HTR-8/SVneo (cell line): ENCODE data around the gene RIPK4.

Source experiments
- DNase-seq: peaks from one replicate; pipeline ENCODE4 v3.0.0; 2011; ENCODE audit warnings: low spot score, mixed read lengths; ENCODE audit not compliant: insufficient read length
- FAIRE-seq: peaks from 2 replicates; lab custom pipeline; 2011; peaks lifted over from hg19 to GRCh38; lab: Jason Lieb, UNC

RIPK4 gene

DNA sequence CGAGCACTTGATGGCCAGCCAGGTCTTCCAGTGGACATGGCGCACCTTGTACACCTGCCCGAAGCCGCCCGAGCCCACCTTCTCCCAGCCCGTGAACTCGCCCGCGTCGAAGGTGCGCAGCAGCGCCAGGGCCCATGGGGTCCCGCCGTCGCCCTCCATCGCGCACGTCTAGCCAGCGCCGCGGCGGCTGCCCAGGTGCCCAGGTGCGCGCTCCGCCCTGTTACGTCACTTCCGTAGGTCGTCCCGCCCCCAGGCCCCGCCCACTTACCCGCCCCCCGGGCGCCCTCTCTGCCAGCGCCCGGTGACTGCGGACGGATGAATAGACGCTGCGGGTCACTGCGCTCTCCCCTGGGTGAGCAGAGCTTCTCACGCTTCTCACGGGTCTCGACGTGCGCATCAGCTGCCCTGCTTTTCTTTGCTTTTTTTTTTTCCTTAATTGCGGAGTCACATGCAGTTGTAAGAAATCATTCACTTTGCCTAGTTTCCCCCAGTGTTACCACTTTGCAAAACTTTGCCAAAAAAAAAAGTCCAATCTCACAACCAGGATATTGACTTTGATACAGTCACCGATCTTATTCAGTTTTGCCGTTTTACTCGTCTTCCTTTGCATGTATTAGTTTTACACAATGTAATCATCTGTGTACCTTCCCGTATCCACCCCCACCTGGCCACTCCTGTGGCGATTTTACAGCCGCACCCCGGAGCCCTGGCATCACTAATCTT lies at the start of gene RIPK4:
Gene RIPK4 (minus strand): TSS at position 170 of the 723 bp plus-strand sequence. CDS start 11 bp downstream, at position 159.
- DNase-seq (peak; percentile 78), FAIRE-seq (no peak)

DNA sequence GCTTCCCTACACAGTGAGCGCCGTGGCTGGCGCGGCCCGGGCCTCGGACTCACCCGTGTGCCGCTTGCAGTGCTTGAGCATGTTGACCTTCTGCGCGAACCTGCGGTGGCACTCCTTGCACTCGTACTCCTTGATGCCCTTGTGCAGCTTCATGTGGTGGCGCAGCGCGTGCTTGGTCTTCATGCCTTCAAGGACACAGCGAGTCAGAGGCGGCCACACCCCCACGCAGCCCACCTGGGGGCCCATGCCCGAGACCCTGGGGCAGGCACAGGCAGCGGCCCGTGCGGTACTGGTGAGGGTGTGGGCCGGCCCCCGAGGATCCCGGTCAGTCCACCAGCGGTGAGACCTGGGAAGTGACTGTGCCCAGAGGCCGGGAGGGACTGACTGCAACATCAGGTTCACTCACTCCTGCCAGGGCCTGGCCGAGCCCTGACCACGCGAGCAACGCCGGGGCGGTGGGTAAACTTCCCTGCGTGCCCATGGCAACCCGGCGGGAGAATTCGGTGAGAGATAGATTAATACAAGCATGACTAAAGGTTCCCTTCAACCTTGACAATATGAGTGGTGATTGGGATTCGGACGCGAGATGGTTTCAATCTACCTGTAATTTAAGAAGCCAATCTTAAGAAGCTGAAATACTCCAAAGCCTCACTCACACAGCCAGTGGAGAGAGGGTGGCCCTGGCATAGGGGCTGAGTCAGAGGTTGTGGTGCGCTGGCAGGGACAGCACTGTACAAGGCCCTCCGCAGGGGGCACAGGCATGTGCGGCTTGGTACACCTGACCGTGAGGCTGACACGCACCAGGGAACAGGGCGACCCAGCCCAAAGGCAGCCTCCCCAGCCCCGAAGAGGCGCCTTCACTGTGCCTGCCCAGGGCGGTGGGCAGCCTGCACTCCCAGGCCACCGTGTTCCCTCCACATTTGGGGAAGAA lies 49.1 kb upstream of the RIPK4 start:
- FAIRE-seq (no peak), DNase-seq (no peak)

DNA sequence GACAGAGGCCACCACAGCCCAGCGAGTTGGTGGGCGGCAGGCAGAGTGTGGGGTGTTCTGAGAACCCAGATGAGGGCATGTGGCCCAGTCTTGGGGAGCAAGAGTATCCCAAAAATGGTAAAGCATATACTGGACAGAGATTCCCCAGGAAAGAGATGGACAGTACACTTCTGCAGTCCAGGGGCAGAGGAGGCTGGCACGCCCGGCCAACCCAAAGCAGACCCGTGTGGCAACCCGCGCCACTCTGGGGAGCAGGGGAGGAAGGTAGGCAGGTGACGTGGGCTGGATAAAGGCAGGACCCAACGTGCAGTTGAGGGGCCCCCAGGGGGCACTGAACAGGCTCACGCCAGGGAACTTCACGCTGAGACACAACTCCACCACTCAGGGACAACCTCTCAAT lies 46.4 kb upstream of the RIPK4 start:
- FAIRE-seq: no peak

DNA sequence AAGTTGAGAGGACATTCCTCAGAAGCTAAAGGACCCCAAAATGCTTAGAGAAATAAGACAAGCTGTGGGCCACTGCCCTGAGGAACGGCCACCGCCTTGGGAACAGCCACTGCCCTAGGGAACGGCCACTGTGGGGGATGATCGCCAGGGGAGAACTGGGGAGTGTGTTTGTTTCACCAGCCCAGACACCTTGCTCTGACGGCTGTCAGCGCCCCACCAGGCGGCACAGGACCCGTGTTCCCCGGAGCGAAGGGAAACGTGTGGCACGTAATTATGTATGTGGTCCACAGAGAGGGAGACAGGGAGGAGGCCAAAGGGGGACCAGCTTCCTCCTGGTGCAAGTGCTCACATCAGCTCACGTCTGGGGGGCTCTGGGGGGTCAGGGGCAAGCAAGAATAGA lies 45.8 kb upstream of the RIPK4 start:
- FAIRE-seq (no peak), DNase-seq (no peak)

More for the DNA sequence above, 46.4 kb upstream of the RIPK4 start:
- no peak for DNase-seq

DNA sequence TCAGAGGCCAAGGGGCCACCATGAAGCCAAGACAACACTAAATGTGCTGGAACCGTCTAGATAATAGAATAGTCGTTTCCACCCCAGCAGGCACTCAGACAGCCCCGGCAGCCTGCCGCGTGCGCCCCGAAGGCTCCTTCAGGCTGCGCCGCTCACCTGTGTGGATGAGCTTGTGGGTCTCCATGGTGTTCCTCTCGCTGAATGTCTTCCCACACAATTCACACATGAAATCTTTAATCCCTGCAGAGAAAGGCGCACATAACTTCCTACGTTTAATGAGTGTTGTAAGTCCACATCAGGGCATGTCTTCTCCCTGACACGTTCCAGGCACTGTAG lies 43.7 kb upstream of the RIPK4 start:
- no peak for DNase-seq
- no peak for FAIRE-seq

DNA sequence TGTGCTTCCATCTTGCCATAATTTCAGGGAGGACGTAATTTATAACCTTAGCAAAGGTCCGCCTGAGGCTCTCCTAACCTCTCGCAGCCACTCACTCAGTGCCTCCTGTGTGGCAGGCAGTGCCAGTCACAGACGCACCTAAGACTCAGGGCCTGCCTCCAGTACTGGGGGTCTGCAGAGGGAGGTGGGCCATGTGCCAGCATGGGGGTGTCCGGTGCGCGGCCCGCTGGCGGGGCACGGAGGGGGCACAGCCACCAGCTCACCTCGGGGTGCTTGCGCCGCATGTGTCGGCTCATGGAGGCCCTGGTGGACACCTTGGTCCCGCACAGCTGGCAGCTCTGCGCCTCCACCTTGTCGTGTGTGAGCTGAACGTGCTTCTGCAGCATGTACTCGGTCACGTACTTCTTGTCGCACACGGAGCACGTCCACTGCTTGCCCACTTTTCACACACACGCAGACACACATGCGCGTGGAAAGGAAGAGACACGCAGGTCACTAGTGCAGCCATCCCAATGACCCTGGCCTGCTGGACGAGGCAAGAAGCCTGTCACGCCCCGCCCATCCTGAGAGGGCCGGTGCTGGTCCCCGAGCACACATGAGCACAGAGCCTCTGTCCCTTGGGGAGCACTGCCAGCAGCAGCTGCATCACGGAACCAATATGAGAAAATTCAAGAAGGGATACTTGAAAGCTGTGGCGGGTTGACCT lies 43.2 kb upstream of the RIPK4 start:
- no peak for DNase-seq
- FAIRE-seq: no peak

DNA sequence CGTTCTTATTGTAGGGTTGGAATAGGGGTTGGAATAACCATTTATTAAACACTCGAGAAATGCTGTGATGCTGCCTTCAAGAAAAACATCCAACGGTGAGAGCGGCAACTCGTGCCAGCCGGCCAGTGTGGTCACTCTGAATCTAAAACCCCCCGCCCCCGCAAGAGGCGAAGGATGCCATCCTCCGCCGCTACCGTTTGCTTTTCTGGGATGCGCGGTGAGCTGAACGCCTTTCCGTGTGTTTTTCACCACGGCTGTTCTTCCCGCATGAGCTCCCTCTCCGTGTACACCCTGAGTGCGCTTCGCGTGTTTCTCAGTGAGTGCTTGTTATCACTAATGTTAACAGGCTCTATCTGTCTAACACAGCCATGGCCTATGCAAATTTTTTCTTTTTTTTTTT lies 42.0 kb upstream of the RIPK4 start:
- FAIRE-seq: no peak

DNA sequence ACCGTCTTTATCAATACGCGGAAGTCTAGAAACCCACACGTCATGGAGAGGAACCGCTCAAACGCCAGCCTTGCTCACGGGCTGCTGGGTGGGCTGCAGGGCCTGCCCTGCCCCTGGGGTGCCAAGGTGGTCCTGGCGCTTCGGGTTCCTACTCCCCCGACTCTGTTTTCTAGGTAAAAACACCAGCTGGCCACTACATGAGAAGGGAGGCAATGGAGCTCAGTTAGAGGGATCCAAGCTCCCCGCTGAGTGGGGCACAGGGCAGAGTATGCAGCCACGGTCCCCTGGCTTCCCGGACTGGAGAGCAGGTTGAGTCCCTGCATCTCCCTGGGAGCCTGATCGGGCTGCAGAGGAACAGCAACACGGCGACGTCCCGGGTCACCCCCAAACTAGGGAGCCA lies 41.2 kb upstream of the RIPK4 start:
- no peak for FAIRE-seq
- no peak for DNase-seq

More for the DNA sequence above, 42.0 kb upstream of the RIPK4 start:
- no peak for DNase-seq

DNA sequence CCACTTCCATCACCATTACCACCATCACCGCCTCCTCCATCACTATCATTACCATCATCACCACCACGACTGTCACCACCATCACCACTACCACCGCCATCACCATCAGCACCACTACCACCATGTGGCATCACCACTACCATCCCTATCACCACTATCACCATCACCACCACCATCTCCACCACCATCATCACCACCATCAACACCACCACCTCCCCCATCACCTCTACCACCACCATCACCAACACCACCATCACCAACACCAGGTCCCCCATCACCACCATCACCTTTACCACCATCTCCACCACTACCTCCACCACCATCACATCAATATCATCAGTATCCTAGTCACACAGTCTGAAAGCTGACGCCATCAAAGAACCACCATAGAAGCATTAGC lies 39.9 kb upstream of the RIPK4 start:
- FAIRE-seq (no peak), DNase-seq (no peak)

DNA sequence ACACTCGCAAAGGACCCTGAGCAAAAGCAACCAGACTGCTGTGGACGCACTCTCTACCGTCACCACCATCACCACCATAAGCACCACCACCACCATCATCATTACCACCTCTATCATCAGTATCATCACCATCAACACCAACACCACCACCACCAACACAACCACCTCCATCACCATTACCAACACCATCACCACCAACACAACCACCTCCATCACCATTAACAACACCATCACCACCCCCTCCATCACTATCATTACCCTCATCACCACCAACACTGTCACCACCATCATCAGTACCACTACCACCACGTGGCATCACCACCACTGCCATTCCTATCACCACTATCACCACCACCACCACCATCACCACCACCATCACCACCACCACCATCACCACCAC lies 38.8 kb upstream of the RIPK4 start:
- no peak for DNase-seq
- FAIRE-seq: peak; percentile 86

DNA sequence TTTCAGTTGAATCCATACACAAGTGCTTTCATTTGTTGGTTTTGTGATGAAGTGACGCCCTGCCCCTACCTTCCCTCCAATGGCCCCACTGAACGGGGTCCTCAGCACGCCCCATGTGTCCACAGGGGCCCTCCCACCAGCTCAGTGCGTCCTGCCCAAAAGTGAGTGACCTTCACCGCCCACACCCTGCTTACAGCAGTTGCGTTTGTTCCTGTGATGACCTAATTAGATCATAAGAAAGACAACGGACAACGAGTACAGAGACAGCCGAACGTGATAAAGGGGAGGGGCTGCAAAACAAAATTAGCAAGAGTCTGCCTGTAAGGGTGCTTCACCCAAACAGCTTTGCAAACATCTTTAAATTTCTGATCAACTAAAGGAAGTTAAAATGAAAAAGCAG lies 38.2 kb upstream of the RIPK4 start:
- FAIRE-seq (no peak), DNase-seq (no peak)

DNA sequence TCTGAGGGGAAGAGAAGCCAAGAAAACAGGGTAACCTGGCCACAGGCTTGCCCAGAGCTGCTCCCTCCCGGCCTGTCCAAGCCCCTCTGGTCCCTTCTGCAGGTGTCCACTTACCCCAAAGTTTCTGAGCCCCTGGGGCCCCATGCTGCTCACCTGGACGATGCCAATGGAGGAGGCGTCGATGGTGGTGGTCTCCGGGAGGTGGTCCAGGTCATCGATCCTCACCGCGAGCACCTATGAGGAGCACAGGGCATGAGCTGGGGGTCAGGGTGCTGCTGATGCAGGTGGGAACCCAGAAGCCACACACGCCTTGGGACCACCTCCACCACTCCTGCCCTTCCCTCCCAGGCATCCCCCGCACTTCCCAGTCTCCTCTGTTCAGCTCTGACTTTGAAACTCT lies 37.5 kb upstream of the RIPK4 start:
- no peak for DNase-seq
- FAIRE-seq: no peak

DNA sequence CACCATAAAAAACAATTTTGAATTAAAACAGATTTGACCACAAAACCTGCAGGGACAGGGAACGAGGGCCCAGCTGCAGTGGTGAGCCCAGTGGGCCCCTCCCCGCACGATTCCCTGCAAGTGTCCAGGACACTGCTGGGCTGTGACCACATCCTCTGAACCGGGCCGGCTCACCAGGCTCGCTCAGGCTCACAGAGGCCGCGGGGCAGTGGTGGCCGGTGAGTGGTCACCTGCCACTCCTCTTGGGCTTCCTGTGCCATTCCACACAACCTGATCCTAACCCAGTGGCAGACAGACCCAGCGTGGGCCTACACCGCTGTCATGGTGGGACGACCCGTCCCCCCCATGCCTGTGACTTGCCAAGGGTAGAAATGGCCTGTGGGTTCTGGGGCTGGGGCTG lies 36.5 kb upstream of the RIPK4 start:
- FAIRE-seq: no peak

DNA sequence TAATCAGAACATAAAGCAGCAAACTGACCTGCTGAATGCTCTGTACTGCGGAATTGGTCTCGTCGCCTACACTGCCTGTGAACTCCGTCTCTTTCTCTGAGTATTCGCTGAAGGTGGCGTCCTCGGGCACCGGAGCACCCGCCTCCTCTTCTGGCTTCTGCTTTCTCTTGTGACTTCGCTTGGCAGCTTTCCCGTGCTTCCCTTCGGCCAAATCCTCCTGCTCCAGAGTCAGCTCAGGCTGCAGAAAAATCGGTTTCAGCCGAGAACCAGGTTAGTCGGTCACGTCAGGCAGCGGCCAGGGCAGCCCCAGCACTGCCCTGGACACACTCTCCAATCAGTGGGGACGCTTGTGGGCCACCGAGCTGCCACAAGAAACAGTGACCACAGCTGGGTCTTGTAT lies 35.8 kb upstream of the RIPK4 start:
- DNase-seq: no peak

More for the DNA sequence above, 36.5 kb upstream of the RIPK4 start:
- DNase-seq: no peak

DNA sequence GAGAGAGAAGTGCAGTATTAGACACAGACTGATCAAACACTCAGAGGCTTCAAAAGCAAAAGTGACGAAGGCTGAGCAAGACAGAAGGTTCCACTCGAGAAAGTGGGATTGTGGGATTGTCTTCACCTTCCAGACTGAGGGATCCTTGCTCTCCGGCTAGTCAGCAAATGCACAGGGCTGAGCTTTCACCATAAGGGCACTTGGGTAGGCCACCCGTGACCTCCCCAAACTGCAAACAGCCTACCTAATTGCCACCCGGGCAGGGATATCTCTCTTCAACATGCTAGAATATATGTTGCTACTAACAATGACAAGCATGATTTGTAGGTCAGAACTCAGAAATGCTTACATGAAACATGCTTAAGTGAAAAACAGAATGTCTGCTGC lies 35.3 kb upstream of the RIPK4 start:
- DNase-seq (no peak), FAIRE-seq (no peak)

More for the DNA sequence above, 35.8 kb upstream of the RIPK4 start:
- no peak for FAIRE-seq

DNA sequence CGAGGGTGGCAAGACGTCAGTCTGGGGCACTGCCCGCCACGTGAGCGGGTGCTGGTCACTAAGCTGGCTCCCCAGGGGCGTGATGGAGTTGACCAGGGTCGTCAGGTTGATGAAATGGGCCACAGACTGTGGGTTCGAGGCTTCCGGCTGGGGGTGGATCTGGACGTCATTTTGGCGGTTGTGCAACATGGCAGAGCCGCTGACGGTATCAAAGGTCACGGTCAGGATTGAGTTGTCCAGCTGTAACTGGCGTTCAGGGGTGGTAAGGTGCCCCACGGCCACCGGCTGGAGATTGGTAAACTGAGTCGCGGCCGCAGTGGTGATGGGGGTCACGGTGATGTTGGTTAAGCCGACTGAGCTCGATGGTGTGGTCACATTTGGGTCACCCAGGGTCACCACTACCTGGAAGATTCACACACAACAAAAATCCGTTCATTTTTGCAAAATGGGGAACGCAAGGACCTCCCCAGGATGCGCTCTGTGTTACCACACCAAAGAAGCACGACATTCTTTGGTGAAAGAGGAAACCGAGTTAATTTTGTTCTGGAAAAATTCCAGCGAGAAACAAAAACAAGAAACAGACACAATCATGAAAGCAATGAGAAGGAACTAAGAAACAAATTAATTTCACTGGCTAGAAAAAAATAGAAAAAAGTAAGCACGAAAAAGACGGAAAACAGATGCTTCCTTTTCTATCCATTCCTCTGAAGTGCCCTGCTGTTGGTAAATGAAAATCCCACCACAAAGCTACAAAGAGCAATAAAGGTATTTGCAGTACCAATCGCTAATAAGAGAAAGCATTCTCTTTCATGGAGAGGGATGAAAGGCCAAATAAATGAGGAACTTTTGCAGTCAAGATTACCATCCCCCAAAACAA lies 34.7 kb upstream of the RIPK4 start:
- no peak for DNase-seq
- FAIRE-seq: peak; percentile 40

DNA sequence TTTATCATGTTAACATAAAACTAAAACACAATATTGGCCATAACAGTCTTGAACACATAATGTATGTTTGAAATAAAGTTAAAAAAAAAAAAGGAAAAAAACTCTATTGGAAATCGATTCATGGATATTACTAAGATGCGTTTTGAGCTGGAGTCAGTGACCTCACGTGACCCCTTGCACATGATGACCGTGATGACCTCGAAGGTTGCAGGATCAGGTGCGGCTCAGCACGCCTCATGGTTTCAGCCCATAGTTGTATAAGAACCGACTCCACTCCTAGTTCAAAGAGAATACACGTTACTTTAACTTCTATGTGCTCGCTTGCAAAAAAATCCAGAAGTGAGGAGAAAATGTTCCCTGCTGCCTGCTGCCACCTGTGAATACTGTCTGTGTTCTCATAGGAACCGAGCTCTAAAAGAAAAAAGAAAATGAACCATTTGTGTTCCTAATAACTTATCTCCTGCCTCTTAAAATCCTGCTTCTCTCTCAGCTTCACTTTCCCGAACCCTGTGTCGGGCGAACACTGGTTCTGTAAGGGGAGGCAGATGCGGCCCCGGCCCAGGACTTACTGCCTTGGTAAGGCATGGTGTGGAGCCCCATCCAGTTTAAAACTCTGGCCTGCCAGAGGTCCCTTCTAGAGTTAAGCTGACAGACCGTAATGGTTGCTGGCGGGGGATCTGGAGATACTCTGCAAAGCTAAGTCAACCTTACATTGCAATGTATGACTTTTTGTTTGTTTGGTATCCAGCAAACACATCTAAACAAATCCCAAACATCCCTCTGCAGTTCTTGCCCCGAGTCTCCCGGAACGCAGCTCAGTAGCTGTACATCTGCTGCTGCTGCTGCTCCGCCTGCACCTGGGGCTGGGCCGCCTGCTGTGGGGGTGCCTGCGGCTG lies 33.8 kb upstream of the RIPK4 start:
- DNase-seq: no peak
- FAIRE-seq: no peak

DNA sequence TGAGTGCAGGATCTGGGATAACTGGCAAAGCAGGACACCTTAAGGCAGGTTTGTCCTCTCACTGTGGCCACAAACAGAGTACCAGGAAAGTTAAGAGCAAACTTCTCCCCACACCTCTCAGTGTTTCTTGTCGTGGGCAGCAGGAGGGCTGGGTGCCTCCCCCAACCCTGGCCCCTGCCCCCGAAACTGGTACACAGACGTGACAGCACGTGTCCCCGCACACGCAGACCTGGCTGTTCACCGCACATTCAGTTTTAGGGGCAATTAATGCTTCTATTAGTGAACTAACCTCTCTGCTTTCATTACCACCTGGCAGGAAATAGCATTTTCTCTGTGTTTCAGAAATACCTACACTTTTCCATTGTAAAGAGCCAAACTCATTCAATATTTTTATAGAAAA lies 32.9 kb upstream of the RIPK4 start:
- FAIRE-seq: no peak

DNA sequence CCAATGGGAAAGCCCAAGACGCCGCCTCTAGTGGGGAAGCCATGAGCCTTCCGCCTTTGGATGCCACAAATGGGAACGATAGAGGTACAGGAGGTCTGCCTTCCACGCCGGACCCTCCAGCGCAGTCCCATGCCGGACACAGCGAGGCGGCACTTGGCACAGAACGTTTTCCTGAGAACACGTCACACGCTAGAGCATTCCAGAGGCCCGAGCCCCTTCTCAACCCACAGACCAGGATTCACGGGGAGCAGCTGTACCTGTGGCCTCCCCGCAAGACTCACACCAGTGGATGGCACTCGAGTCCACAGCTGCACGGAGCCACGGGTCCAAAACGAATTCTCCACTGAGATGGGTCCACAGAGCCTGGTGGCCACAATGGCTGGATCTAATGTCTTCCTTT lies 31.5 kb upstream of the RIPK4 start:
- DNase-seq: no peak

More for the DNA sequence above, 32.9 kb upstream of the RIPK4 start:
- no peak for DNase-seq

More for the DNA sequence above, 31.5 kb upstream of the RIPK4 start:
- no peak for FAIRE-seq
